GM21390 (cell line): Measurements from ENCODE around the gene MRC2.
"Not testable (repeated sequence)": the region's sequence is repeated elsewhere in the genome, so short reads cannot be mapped to it uniquely, and the experiment has no call there.

Experiments
- ATAC-seq: cut with Tn5 transposase; IDR thresholded peaks from one replicate; pipeline ENCODE4 v1.9.1; 2021; ENCODE audit not compliant: unreplicated experiment

The MRC2 gene, protein sequence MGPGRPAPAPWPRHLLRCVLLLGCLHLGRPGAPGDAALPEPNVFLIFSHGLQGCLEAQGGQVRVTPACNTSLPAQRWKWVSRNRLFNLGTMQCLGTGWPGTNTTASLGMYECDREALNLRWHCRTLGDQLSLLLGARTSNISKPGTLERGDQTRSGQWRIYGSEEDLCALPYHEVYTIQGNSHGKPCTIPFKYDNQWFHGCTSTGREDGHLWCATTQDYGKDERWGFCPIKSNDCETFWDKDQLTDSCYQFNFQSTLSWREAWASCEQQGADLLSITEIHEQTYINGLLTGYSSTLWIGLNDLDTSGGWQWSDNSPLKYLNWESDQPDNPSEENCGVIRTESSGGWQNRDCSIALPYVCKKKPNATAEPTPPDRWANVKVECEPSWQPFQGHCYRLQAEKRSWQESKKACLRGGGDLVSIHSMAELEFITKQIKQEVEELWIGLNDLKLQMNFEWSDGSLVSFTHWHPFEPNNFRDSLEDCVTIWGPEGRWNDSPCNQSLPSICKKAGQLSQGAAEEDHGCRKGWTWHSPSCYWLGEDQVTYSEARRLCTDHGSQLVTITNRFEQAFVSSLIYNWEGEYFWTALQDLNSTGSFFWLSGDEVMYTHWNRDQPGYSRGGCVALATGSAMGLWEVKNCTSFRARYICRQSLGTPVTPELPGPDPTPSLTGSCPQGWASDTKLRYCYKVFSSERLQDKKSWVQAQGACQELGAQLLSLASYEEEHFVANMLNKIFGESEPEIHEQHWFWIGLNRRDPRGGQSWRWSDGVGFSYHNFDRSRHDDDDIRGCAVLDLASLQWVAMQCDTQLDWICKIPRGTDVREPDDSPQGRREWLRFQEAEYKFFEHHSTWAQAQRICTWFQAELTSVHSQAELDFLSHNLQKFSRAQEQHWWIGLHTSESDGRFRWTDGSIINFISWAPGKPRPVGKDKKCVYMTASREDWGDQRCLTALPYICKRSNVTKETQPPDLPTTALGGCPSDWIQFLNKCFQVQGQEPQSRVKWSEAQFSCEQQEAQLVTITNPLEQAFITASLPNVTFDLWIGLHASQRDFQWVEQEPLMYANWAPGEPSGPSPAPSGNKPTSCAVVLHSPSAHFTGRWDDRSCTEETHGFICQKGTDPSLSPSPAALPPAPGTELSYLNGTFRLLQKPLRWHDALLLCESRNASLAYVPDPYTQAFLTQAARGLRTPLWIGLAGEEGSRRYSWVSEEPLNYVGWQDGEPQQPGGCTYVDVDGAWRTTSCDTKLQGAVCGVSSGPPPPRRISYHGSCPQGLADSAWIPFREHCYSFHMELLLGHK (N-terminal part only)

DNA sequence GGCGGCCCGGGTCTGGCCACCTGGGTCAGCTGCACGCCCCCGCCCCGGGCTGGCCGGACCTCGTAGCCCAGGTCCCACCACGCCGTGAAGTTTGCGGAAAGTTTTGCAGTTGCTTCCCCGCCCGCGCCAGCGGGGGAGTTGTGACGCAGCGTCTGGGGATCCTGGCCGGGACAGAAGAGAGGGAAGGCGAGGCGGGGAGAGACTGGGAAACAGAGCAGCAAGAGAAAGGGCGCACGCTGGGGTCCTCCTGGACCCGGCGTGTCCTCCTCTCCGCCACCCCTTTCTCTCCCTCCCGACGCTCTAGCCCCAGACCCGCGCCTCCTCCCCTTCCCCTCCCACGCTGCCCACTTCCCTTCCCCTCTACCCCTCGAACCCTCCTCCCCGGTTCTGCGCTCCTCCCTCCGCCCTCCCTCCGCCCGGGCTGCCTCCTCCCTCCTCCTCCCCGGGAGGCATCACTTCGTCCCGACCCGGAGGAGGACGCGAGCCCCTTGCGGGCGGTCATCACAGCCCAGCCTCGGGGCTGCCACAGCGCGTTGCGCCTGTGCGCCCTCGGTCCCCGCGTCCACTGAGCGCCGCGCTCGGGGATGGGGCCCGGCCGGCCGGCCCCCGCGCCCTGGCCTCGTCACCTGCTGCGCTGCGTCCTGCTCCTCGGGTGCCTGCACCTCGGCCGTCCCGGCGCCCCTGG, at the start of gene MRC2:
MRC2 (plus strand) TSS at position 452 of the 685 bp plus-strand sequence; CDS start at position 585, 133 bp downstream.
- ATAC-seq, result peak; percentile 44

DNA sequence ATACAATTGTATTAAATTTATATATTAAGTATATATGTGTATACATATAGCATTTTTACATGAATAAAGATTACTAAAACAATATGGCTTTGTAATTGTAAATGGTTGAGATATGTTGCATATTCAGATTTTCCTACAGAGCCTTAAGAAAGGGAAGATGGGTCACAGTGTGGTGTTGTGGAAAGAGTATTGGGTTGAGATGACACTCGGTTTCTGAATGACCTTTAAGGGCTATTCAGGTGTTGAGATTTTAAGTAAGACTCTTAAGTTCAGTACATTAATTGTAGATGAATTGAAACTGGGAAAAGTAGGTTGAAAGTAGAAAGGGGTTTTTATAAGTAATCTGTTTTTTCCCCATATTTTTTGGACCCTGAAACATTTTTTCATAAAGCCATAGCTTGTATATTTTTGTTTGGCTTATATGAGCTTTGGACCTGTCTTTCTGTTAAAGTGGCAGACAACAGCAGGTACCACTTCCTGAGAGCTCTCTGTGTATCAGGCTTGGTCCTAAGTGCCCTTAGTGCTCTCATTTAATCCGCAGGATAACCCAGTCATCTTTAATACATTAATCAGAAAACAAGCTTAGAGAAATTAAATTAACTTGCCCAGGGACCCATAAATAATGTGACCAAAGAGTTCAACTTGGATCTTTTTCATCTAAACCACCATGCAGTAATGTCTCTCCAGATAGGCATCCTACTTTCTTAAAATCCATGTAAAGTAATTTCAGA, 48.5 kb upstream of the MRC2 start:
- no peak for ATAC-seq

DNA sequence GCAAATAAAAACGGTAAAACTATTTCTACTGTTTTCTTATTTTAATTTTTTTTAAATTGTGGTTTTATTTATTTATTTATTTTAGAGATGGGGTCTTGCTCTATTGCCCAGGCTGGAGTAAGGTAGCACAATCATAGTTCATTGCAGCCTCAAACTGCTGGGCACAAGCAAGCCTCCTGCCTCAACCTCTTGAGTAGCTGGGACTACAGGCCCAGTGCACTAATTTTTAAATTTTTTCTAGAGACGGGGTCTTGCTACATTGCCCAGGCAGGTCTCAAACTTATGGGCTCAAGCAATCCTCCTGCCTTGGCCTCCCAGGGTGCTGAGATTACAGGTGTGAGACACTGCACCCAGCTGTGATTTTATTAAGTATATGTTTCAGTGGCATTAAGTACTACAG, 46.5 kb upstream of the MRC2 start:
- ATAC-seq, result no peak

DNA sequence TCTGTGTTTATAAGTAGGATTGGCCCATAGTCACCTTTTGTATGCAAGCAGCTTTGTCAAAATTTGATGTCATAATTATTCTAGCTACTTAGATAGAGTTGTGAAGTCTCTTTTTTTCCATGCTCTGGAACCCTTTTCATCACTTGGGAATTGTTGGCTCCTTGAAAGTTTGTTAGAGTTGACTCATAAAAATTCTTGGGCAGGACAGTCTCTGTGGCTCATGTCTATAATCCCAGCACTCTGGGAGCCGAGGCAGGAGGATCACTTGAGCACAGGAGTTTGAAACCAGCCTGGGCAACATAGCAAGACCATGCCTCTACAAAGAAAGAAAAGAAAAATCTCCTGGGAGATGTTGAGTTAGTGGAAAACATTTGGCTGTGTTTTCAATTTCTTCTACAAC, 45.7 kb upstream of the MRC2 start:
- no peak for ATAC-seq

DNA sequence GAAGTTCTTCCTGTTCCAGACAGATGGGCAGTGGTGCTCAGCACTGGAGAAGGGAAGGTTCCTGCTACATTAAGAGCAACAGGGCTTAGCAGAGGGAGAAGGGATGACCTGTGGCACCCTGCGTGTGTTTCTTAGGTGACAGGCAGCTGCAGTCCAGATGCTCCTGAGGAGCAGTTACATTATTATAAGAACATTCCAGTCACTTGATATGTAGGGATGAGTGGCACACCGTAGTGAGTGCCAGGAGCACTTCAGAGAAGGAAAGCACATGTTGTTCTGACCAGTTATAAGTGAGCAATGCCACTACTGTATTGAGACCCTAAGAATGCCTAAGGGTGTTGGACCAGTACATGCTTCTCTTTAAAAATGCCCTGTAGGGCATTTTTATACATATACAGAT, 39.9 kb upstream of the MRC2 start:
- ATAC-seq, result no peak

DNA sequence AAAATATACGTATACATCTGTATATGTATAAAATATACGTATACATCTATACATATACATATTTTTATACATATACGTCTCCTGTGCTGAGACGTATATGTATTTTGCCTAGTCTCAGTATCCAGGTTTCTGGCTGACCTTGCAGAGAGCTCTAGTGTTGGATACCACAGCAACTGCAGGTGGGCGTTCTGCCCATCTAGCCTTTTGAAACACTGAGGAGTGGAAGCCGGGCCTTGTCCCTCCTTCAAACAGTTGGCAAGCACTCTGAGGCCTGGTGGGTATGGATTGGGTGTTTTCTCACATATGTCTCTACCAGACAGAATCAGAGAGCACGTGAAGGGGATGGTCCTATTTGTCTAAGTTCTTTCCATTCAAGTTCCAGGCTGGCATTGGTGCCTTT, 39.4 kb upstream of the MRC2 start:
- no peak for ATAC-seq

DNA sequence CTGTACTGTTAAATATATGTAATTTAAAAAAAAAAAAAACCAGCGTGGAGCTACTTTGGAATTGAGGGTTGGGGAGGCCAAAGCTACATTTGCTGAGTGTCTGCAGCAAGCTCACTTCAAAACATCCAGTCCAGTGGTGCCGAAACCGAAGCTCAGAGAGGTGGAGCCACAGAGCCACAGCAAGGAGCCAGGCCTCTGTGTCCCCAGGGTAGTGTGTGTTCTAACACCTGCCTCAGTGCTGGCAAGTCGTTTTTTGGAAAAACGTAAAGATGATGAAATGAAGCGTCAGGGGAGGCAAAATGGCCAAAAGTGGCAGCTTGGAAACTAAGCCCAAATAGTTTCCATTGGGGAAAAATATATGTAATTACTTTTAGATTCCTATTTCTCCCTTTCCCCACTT, 36.1 kb upstream of the MRC2 start:
- no peak for ATAC-seq

DNA sequence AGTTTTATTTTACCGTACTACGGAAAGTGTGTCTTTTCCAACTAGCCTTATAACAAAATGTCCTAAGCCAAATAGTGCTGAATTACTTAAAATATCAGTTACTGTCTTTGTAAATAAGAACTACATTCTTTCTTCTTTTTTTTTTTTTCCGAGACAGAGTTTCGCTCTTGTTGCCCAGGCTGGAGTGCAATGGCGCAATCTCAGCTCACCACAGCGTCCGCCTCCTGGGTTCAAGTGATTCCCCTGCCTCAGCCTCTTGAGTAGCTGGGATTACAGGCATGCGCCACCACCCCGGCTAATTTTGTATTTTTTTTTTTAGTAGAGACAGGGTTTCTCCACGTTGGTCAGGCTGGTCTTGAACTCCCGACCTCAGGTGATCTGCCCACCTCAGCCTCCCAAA, 35.6 kb upstream of the MRC2 start:
- not testable (repeated sequence) for ATAC-seq

DNA sequence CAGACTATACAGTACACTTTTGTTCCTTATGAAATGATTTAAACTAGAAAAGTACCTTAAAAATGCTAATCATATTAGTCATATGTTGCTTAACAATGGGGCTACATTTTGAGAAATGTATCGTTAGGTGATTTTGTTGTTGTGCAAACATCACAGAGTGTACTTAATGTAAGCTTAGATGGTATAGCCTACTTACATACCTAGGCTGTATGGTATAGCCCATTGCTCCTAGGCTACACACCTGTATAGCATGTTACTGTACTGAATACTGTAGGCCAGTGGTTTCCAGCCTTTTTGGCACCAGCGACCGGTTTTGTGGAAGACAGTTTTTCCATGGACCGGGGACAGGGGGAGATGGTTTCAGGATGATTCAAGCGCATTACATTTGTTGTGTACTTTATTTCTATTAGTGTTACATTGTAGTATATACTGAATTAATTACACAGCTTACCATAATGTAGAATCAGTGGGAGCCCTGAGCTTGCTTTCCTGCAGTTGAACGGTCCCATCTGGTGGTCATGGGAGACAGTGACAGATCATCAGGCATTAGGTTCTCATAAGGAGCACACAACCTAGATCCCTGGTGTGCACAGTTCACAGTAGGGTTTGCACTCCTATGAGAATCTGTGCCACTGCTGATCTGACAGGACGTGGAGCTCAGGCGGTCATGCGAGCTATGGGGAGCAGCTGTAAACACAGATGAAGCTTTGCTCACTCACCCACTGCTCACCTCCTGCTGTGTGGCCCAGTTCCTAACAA, 35.0 kb upstream of the MRC2 start:
- no peak for ATAC-seq

DNA sequence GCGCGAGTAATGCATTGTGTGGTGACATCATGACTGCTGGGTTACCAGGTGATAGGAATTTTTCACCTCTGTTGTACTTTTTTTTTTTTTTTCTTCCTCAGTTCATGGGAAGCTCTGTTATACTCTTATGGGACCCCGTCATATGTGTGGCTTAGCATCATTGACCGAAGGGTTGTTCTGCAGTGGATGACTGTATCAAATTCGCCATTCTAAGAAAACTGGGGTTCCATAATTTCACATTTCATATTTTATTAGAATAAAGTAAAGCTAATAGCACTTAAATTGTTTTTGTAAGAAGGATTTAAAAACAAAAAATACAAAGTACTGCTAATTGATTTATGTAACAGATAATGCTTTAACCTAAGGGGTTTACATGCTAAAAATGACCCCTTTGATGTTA, 32.0 kb upstream of the MRC2 start:
- ATAC-seq, result no peak

DNA sequence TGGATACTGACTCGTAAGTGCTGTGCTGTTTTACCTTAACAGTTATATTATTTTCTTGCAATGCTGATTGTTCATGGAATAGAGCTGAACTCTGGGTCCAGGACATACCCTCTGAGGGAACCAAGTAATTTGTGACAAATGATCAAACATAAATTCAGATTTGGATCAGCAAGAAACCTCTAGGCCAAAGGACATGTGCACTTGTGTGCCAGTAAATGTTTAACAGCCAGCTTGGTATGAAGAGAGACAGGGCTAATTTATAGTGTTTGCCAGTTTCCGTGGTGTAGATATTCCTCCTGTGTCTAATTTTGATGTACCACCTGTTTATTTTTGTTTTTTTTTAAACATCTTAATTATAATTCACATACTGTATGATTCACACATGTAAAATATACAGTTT, 30.8 kb upstream of the MRC2 start:
- ATAC-seq, result no peak

DNA sequence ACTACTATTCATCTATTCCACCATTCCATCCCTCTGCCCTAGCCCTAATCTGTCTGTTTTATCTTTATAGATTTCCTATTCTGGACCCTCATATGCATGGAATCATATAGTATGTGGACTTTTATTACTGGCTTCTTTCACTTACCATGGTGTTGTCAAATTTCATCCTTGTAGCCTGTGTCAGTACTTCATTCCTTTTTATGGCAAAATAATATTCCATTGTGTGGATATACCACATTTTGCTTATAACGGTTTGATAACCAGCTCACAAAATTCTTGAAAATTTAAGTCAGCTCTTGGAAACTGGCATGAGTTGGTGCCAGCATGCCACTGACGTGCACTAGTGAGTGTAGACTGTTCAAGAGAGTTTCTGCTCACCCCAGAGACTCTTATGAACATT, 30.3 kb upstream of the MRC2 start:
- no peak for ATAC-seq

DNA sequence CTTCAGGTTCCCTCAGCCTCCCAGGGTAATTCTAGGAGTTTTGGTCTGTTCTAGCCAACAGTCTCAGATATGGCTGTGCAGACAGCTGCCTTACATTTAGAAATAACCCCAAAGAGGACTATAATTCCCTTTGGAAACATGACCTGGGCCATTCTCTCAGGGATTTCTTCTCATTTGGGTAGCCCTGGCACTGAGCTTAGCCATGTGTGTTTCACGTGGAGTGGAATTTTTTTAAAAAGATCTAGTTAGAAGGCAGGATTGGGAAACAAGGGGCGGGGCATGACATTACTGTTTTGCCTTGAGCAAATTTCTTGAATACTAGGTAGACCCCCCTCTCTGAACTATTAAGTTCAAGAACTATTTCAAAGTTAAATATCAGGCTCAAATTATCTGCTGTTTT, 29.6 kb upstream of the MRC2 start:
- no peak for ATAC-seq

DNA sequence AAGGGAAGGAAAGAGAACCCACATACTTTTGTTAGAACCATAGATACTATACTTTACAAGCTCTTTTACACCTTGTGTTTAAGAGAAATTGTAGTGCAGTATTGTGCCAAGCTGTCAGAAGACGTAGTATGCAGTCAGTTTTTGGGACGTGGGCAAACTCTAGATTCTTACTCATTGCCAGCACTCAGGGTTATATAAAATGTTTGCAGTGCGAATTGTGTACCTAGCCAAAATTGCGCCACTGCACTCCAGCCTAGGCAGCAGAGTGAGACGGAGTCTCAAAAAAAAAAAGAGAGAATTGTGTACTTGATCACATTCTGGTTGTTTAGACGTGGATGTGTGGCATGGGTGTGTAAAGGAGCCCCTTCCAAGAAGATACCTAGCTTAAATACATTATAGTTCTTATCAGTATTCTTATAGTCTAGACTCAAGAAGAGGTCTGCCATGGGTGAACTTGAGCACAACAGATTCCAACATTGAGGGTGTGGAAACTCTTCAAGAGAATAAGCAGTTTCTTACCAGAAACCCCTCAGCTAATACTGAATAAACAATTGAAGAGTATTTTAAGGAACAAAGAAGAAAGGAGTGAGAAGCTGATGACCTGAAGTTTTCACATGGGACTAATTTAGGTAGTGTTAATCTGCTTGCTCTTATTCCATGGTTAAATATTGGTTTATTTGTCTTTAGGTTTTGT, 27.4 kb upstream of the MRC2 start:
- ATAC-seq, result no peak

DNA sequence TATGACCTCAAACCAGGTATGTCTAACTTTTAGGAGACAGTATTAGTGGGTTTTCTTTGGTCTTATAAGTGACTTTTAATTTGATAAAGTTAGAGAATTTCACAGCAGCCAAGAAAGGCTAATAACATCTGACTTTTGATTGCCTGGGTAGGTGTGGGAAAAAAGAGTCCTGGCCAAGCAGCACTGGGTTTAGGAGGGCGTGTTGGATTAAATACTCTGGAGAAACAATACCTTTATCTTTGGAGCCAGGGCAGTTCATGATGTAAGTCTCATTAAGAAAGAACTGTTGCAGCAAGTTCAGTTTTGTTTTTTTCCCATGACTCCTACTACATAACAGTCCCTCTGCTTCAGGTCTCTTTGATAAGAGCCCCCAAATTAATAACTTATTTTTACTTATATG, 26.7 kb upstream of the MRC2 start:
- no peak for ATAC-seq

DNA sequence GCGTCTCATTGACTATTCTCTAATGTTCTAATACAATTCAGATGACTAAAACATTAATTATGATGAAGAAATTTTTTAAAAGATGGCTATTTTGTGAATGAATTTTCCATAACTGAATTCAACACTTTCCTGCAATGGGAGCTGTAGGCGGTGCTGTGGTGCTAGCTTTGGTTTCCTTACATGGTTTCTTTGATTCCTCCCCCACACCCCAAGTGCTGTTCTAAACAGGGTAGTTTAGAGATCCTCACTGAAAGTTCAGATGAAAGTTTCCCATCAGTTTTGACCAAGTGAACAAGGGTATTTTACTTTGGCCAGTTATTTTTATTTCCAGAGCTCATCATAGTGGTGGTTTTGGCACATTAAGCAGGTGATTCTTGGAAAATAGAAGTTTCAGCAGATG, 26.0 kb upstream of the MRC2 start:
- ATAC-seq, result no peak

DNA sequence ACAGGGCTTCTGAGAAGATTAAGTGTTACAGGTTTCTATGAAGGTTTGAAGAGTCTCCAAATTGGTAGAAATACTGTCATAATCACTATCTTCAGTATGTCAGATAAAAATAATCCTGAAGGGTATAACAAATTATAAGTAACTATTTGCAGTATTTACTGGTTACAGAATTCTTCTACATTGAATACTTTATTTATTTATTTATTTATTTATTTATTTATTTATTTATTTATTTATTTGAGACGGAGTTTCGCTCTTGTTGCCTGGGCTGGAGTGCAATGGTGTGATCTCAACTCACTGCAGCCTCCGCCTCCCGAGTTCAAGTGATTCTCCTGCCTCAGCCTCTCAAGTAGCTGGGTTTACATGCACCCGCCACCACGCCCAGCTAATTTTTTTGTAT, 23.7 kb upstream of the MRC2 start:
- ATAC-seq, result not testable (repeated sequence)

DNA sequence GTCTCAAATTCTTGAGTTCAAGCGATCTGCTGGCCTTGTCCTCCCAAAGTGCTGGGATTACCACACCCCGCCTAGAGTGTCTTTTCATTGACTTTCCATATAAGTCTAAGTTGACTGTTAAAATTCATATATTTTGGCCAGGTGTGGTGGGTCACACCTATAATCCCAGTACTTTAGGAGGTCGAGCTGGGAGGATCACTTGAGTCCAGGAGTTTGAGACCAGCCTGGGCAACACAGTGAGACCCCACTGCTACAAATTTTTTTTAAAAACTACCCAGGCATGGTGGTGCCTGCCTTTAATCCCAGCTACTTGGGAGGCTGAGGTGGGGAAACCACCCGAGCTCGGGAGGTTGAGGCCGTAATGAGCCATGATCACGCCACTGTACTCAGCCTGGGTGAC, 21.9 kb upstream of the MRC2 start:
- no peak for ATAC-seq

DNA sequence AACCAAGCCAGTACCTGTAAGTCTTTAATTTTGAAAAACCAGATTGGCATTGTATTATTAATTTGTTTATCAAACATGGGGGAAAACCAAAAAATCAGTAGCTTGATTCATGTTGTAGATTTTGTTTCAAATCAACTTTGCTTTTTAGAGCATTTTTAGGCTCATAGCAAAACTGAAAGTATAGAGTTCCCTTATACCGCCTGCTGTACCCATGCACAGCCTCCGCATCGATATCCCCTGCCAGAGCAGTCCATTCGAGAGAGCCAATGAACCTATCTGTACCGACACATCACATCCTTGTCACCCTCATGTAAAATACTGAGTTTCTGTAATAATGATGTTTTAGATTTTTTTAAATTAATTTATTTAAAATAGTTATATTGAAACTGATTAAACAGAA, 16.2 kb upstream of the MRC2 start:
- peak; percentile 89 for ATAC-seq
